HCT116 (cell line): ENCODE measurements around the gene ECE1. TPM values are rescaled to one million over a fixed set of nuclear protein-coding genes. Genes with fewer than 3 reads are reported as not detected.

Experiments used
- ATAC-seq: fragments of 200-7000 bp; cut with Tn5 transposase; 2 replicates; pipeline ENCODE4 v1.9.1; 2020; ENCODE audit warnings: mild to moderate bottlenecking, moderate library complexity
- BruUV-seq: library from RNA; stranded (reverse); fragments of 400-500 nt; replicated peaks from 2 replicates; lab custom pipeline; 2021; lab: Mats Ljungman, UMichigan
- CTCF ChIA-PET: fragments of 300-600 bp; sonication (Branson Sonifier 250); formaldehyde crosslinking; loops from one replicate; lab custom pipeline; 2021; ENCODE audit warnings: antibody characterized with exemption; lab: Charles Lee
- POLR2A ChIA-PET: fragments of 300-600, 350-600 bp; sonication (Branson Sonifier 250); formaldehyde crosslinking; loops from one replicate; lab custom pipeline; 2021; ENCODE audit warnings: antibody characterized with exemption; lab: Charles Lee
- RAD21 ChIA-PET, 2 experiments: fragments of 300-600 bp; sonication (Branson Sonifier 250); formaldehyde crosslinking; loops; one replicate each; lab custom pipeline; 2023; ENCODE audit warnings: low total read pairs in 2 of 2; ENCODE audit not compliant: uncharacterized antibody in 2 of 2, unreplicated experiment in 2 of 2, low non-redundant PET in 1 of 2; lab: Charles Lee
- DNase-seq: peaks from one replicate; pipeline ENCODE4 v3.0.0-alpha.2; 2010; ENCODE audit warnings: low read depth, low spot score
- H2AFZ ChIP-seq: fragments of 200-600 bp; shearing (Covaris generic), sonication (generic); 2 replicates; pipeline ENCODE4 v1.6.1; 2017; ENCODE audit warnings: low read depth, mixed run types, mixed read lengths, antibody characterized with exemption, low read length; ENCODE audit not compliant: poor library complexity, severe bottlenecking
- H3K27ac ChIP-seq: 2 replicates; pipeline ENCODE4 v1.5.1; 2012; ENCODE audit warnings: low read depth, low read length
- H3K27me3 ChIP-seq: fragments of 200-600 bp; sonication (generic); 2 replicates; pipeline ENCODE4 v1.6.1; 2016; ENCODE audit warnings: mixed run types, low read length, mixed read lengths; ENCODE audit not compliant: insufficient read depth
- H3K36me3 ChIP-seq, 2 experiments: fragments of 200-500 bp in 1 of 2; fragments of 200-600 bp in 1 of 2; sonication (Bioruptor generic) in 1 of 2; sonication (generic) in 1 of 2; 2 replicates each; pipeline versions ENCODE4 v1.5.1 to v1.6.1; 2014 to 2016; ENCODE audit warnings: low read length in 2 of 2, inconsistent platforms in 1 of 2, mixed read lengths in 1 of 2, mixed run types in 1 of 2; ENCODE audit not compliant: insufficient read depth in 2 of 2, control insufficient read depth in 1 of 2
- H3K4me1 ChIP-seq, 2 experiments: fragments of 200-600 bp in 1 of 2; sonication (generic) in 1 of 2; 2 replicates each; pipeline versions ENCODE4 v1.5.1 to v1.6.1; 2012 to 2017; ENCODE audit warnings: low read length in 2 of 2, inconsistent platforms in 1 of 2, mild to moderate bottlenecking in 1 of 2, mixed read lengths in 1 of 2, mixed run types in 1 of 2, moderate library complexity in 1 of 2; ENCODE audit not compliant: insufficient read depth in 2 of 2, control insufficient read depth in 1 of 2
- H3K4me2 ChIP-seq: fragments of 200-600 bp; sonication (generic); 2 replicates; pipeline ENCODE4 v1.6.1; 2017; ENCODE audit warnings: mixed run types, low read length, mixed read lengths
- H3K4me3 ChIP-seq, 2 experiments: fragments of 200-600 bp in 1 of 2; sonication (generic) in 1 of 2; replicated peaks in 1 of 2; 2 replicates each; pipeline ENCODE4 v1.5.1; 2011 to 2016; ENCODE audit warnings: low read length in 2 of 2, control low read depth in 1 of 2, low read depth in 1 of 2, mild to moderate bottlenecking in 1 of 2, mixed read lengths in 1 of 2, mixed run types in 1 of 2
- H3K79me2 ChIP-seq: fragments of 200-600 bp; sonication (generic); 2 replicates; pipeline ENCODE4 v1.6.1; 2017; ENCODE audit warnings: mild to moderate bottlenecking, mixed run types, low read length, moderate library complexity, mixed read lengths; ENCODE audit not compliant: insufficient read depth
- H3K9ac ChIP-seq: fragments of 200-600 bp; sonication (generic); 2 replicates; pipeline ENCODE4 v1.6.1; 2016; ENCODE audit warnings: low read length, mixed read lengths
- H3K9me2 ChIP-seq: fragments of 200-600 bp; sonication (generic), shearing (Covaris generic); 2 replicates; pipeline ENCODE4 v1.6.1; 2017; ENCODE audit warnings: mixed run types, mild to moderate bottlenecking, moderate library complexity; ENCODE audit not compliant: insufficient read depth
- H3K9me3 ChIP-seq, 2 experiments: fragments of 200-500 bp in 1 of 2; fragments of 200-600 bp in 1 of 2; sonication (Bioruptor generic) in 1 of 2; sonication (generic) in 1 of 2; 2 replicates each; pipeline ENCODE4 v1.6.1; 2014 to 2017; ENCODE audit warnings: low read length in 2 of 2, mixed read lengths in 2 of 2, inconsistent platforms in 1 of 2, low read depth in 1 of 2, mild to moderate bottlenecking in 1 of 2, mixed run types in 1 of 2, moderate library complexity in 1 of 2; ENCODE audit not compliant: control insufficient read depth in 1 of 2, insufficient read depth in 1 of 2
- H4K20me1 ChIP-seq: fragments of 200-600 bp; sonication (generic), shearing (Covaris generic); 2 replicates; pipeline ENCODE4 v1.6.1; 2017; ENCODE audit warnings: mixed run types, mild to moderate bottlenecking, moderate library complexity; ENCODE audit not compliant: insufficient read depth
- CEBPB ChIP-seq: IDR thresholded peaks from 2 replicates; pipeline ENCODE4 v1.6.1; 2012; ENCODE audit warnings: low read depth
- CTCF ChIP-seq, 3 experiments: fragments of 200-600 bp in 1 of 3; sonication (generic) in 1 of 3; IDR thresholded peaks in 2 of 3; conservative IDR thresholded peaks in 1 of 3; 2 replicates each; pipeline ENCODE4 v1.5.1; 2012 to 2017; ENCODE audit warnings: low read depth in 2 of 3, low read length in 2 of 3, antibody characterized with exemption in 1 of 3, borderline replicate concordance in 1 of 3, control low read depth in 1 of 3, mild to moderate bottlenecking in 1 of 3, mixed read lengths in 1 of 3, mixed run types in 1 of 3, moderate library complexity in 1 of 3; ENCODE audit not compliant: insufficient read depth in 1 of 3
- EGR1 ChIP-seq: IDR thresholded peaks from 2 replicates; pipeline ENCODE4 v1.6.1; 2012; ENCODE audit warnings: low read depth
- ELF1 ChIP-seq: IDR thresholded peaks from 2 replicates; pipeline ENCODE4 v1.6.1; 2012; ENCODE audit warnings: low read depth, borderline replicate concordance
- EZH2 ChIP-seq: fragments of 200-600 bp; sonication (generic); IDR thresholded peaks from 2 replicates; pipeline ENCODE4 v1.6.1; 2017; ENCODE audit warnings: antibody characterized with exemption, mixed run types
- EZH2phosphoT487 ChIP-seq: fragments of 200-600 bp; IDR thresholded peaks from 2 replicates; pipeline ENCODE4 v1.6.1; 2018; ENCODE audit warnings: antibody characterized with exemption, borderline replicate concordance
- FOSL1 ChIP-seq: IDR thresholded peaks from 2 replicates; pipeline ENCODE4 v1.6.1; 2012; ENCODE audit warnings: low read depth
- JUND ChIP-seq: IDR thresholded peaks from 2 replicates; pipeline ENCODE4 v1.6.1; 2012
- MAX ChIP-seq: IDR thresholded peaks from 2 replicates; pipeline ENCODE4 v1.6.1; 2012
- POLR2A ChIP-seq: IDR thresholded peaks from 2 replicates; pipeline ENCODE4 v1.7.0; 2011; ENCODE audit warnings: borderline replicate concordance; ENCODE audit not compliant: insufficient read depth, insufficient read length; ENCODE audit errors: extremely low read depth
- POLR2AphosphoS5 ChIP-seq: IDR thresholded peaks from 2 replicates; pipeline ENCODE4 v1.6.1; 2011; ENCODE audit warnings: mild to moderate bottlenecking, low read depth, low read length, moderate library complexity
- SIN3A ChIP-seq: IDR thresholded peaks from 2 replicates; pipeline ENCODE4 v1.6.1; 2012; ENCODE audit warnings: low read depth
- TCF7L2 ChIP-seq: IDR thresholded peaks from 2 replicates; pipeline ENCODE4 v1.7.0; 2011; ENCODE audit warnings: borderline replicate concordance, inconsistent platforms; ENCODE audit not compliant: insufficient read depth, insufficient read length; ENCODE audit errors: extremely low read depth
- YY1 ChIP-seq: IDR thresholded peaks from 2 replicates; pipeline ENCODE4 v1.6.1; 2011; ENCODE audit warnings: low read length, low read depth, moderate library complexity, mild to moderate bottlenecking; ENCODE audit not compliant: insufficient replicate concordance; ENCODE audit errors: extremely low read depth
- ZBTB33 ChIP-seq: IDR thresholded peaks from 2 replicates; pipeline ENCODE4 v1.6.1; 2011; ENCODE audit warnings: mild to moderate bottlenecking, low read length, moderate library complexity; ENCODE audit not compliant: insufficient replicate concordance; ENCODE audit errors: extremely low read depth
- ZFX ChIP-seq: fragments of 450-650 bp; IDR thresholded peaks from 2 replicates; pipeline ENCODE4 v1.6.1; 2017
- ZNF274 ChIP-seq: fragments of 200-500 bp; sonication (Bioruptor generic); IDR thresholded peaks from 2 replicates; pipeline ENCODE4 v1.6.1; 2014; ENCODE audit warnings: mild to moderate bottlenecking, low read depth, low read length, inconsistent platforms
- intact Hi-C: fragments of 100-400 bp; cut with micrococcal nuclease; formaldehyde crosslinking; loops from 2 replicates; pipeline ENCODE4 v1.10.0; 2022
- total RNA-seq: library from RNA; stranded (reverse); gene quantifications from one replicate; pipeline ENCODE4 v1.2.1, GENCODE V29; 2021; ENCODE audit not compliant: unreplicated experiment

ECE1 gene
- total RNA-seq, 1 experiment from 2014 or later, result 66.8 TPM

- Histone ChIP-seq H3K9me3 (no peaks in the 10 kb centered on the region), H2AFZ (no peak overlapping the region), H3K9me2 (no peaks in the 10 kb centered on the region), H3K9ac (no peak overlapping the region), H3K79me2 (peaks cover under 1% of the 10 kb centered on the region; the same call in 1 of the 2 replicates), H3K27me3 (no peaks in the 10 kb centered on the region), H3K27ac (no peak overlapping the region), H3K36me3 (0 out of 4 replicates have a peak, but pooled peaks cover 0 to 3% of the 10 kb centered on the region in 2 experiments), H3K4me2 (no peak overlapping the region), H4K20me1 (no peaks in the 10 kb centered on the region), H3K4me3 (no peak overlapping the region), H3K4me1 (peaks cover 4 to 7% of the 10 kb centered on the region in 2 experiments)
- ATAC-seq, result no peak
- ChIA-PET RAD21 (no interaction called here), CTCF (interaction anchor here (1.8 kb wide), 1 partner anchor 14 kb away, joined by 6 read pairs; no protein-coding TSS in a partner anchor), POLR2A (no interaction called here)
- no peak for DNase-seq
- intact Hi-C loops, result no loop called here
- no TSS peak for BruUV-seq
- TF ChIP-seq FOSL1, result no peak
- no peak for TF ChIP-seq YY1
- no peak for TF ChIP-seq SIN3A
- TF ChIP-seq ELF1, result no peak
- no peak for TF ChIP-seq ZFX
- no peak for TF ChIP-seq EZH2
- no peak for TF ChIP-seq EZH2phosphoT487
- no peak for TF ChIP-seq ZBTB33
- TF ChIP-seq ZNF274, result no peak
- TF ChIP-seq EGR1, result no peak
- TF ChIP-seq MAX, result no peak
- no peak for TF ChIP-seq JUND
- TF ChIP-seq CTCF (IDR thresholded peaks at IDR 0.05 in 2 of 3, conservative IDR thresholded peaks at IDR 0.05 in 1 of 3; ENCODE audit: borderline replicate concordance in 1 of 3, insufficient read depth in 1 of 3, low read depth in 2 of 3, low read length in 2 of 3), result no peak
- no peak for TF ChIP-seq TCF7L2
- TF ChIP-seq POLR2A, result no peak
- TF ChIP-seq POLR2AphosphoS5, result no peak
- no peak for TF ChIP-seq CEBPB
These were observed 5.8 kb downstream of the ECE1 start for GRCh38 chr1:21284206-21285054.
